CD4-positive, alpha-beta T cell (primary cell): ENCODE results near the gene NRXN3. TPM values are rescaled to one million over a fixed set of nuclear protein-coding genes. Genes with fewer than 3 reads are reported as not detected.

Experiments
- ATAC-seq: fragments of 200-7000 bp; cut with Tn5 transposase; one replicate; pipeline ENCODE4 v1.10.0; 2022; ENCODE audit warnings: mild to moderate bottlenecking; ENCODE audit not compliant: poor library complexity
- CTCF ChIA-PET: fragments of 350-600 bp; sonication (Branson Sonifier 250); formaldehyde crosslinking; loops from one replicate; lab custom pipeline; 2021; ENCODE audit warnings: antibody characterized with exemption, inconsistent platforms; lab: Charles Lee
- POLR2A ChIA-PET: fragments of 350-600 bp; sonication (Branson Sonifier 250); formaldehyde crosslinking; loops from one replicate; lab custom pipeline; 2021; ENCODE audit warnings: antibody characterized with exemption, inconsistent platforms; lab: Charles Lee
- DNase-seq, 14 experiments: peaks; one replicate each; pipeline ENCODE4 v3.0.0-alpha.2; 2013 to 2020; ENCODE audit warnings: mixed read lengths in 2 of 14
- H3K27ac ChIP-seq, 2 donors: one replicate each; pipeline versions ENCODE4 v1.5.1 to v1.7.0; 2013; ENCODE audit warnings: low read length in 2 of 2, low read depth in 1 of 2, mild to moderate bottlenecking in 1 of 2
- H3K27me3 ChIP-seq, 2 experiments: 1 replicate in 1 of 2; 2 replicates in 1 of 2; pipeline versions ENCODE4 v1.6.1 to v1.7.0; 2013; ENCODE audit warnings: low read length in 2 of 2, control low read depth in 1 of 2, mild to moderate bottlenecking in 1 of 2, moderate library complexity in 1 of 2; ENCODE audit not compliant: insufficient read depth in 2 of 2, control insufficient read depth in 1 of 2
- H3K36me3 ChIP-seq: one replicate; pipeline ENCODE4 v1.6.1; 2013; ENCODE audit warnings: low read length, control low read depth; ENCODE audit not compliant: insufficient read depth
- H3K4me1 ChIP-seq: one replicate; pipeline ENCODE4 v1.6.1; 2013; ENCODE audit warnings: low read length, control low read depth; ENCODE audit not compliant: insufficient read depth
- H3K4me3 ChIP-seq: one replicate; pipeline ENCODE4 v1.5.1; 2013; ENCODE audit warnings: mild to moderate bottlenecking, low read length, moderate library complexity
- H3K9me3 ChIP-seq, 2 experiments: 1 replicate in 1 of 2; 2 replicates in 1 of 2; pipeline versions ENCODE4 v1.6.1 to v1.7.0; 2013; ENCODE audit warnings: low read length in 2 of 2, mild to moderate bottlenecking in 2 of 2, control low read depth in 1 of 2, moderate library complexity in 1 of 2; ENCODE audit not compliant: control insufficient read depth in 1 of 2, insufficient read depth in 1 of 2
- H3K27ac Mint-ChIP-seq: one replicate; pipeline ENCODE4 v1.8.0; 2020; ENCODE audit warnings: mixed read lengths
- H3K27me3 Mint-ChIP-seq: one replicate; pipeline ENCODE4 v1.8.0; 2021; ENCODE audit warnings: mixed read lengths
- H3K36me3 Mint-ChIP-seq: one replicate; pipeline ENCODE4 v1.8.0; 2021; ENCODE audit warnings: low read depth, mixed read lengths
- H3K4me1 Mint-ChIP-seq: one replicate; pipeline ENCODE4 v1.8.0; 2021; ENCODE audit warnings: low read depth, mixed read lengths
- H3K4me3 Mint-ChIP-seq: one replicate; pipeline ENCODE4 v1.8.0; 2020; ENCODE audit warnings: mild to moderate bottlenecking, mixed read lengths
- H3K9me3 Mint-ChIP-seq: one replicate; pipeline ENCODE4 v1.8.0; 2020; ENCODE audit warnings: mixed read lengths
- CTCF ChIP-seq: fragments of 200-600 bp; IDR thresholded peaks from one replicate; pipeline ENCODE4 v1.8.0; 2022; ENCODE audit warnings: antibody characterized with exemption, mild to moderate bottlenecking
- intact Hi-C, 2 experiments: fragments of 100-400 bp; cut with DNase I in 1 of 2; cut with micrococcal nuclease in 1 of 2; formaldehyde crosslinking; loops; one replicate each; pipeline versions ENCODE4 v1.15.1 to v1.9.0; 2023 to 2025; cut with DNase I, micrococcal nuclease
- total RNA-seq, 174 experiments: library from RNA in 2 of 174; stranded (reverse) in 2 of 174; gene quantifications; one replicate each; pipeline ENCODE4 v1.2.3 and lab custom pipeline; 2021 to 2026

NRXN3 gene
- total RNA-seq, 2 experiments from 2014 or later = not detected

- CTCF ChIA-PET = no interaction called here
- Histone ChIP-seq H3K4me1 (no peaks in the 10 kb centered on the region), H3K27me3 (no peaks in the 10 kb centered on the region), H3K4me3 (no peak overlapping the region), H3K9me3 (no peaks in the 10 kb centered on the region), H3K36me3 (no peaks in the 10 kb centered on the region), H3K27ac (no peak overlapping the region)
- DNase-seq = no peak
- peaks cover 22% of the 10 kb centered on the region for H3K27me3 Mint-ChIP-seq
- intact Hi-C loops = no loop called here
- ATAC-seq = no peak
- H3K36me3 Mint-ChIP-seq = no peaks in the 10 kb centered on the region
- H3K4me1 Mint-ChIP-seq = no peaks in the 10 kb centered on the region
- no peaks in the 10 kb centered on the region for H3K9me3 Mint-ChIP-seq
- POLR2A ChIA-PET = no interaction called here
- no peak for TF ChIP-seq CTCF
- H3K4me3 Mint-ChIP-seq = no peak overlapping the region
- H3K27ac Mint-ChIP-seq = no peak overlapping the region
These were observed 39.0 kb upstream of the NRXN3 start for GRCh38 chr14:78131201-78131600.

GRCh38 chr14:78131616-78132015 lies 38.6 kb upstream of the NRXN3 start:
- no peak for TF ChIP-seq CTCF
- H3K9me3 Mint-ChIP-seq = no peaks in the 10 kb centered on the region
- intact Hi-C loops = no loop called here
- CTCF ChIA-PET = no interaction called here
- DNase-seq (no peak), ATAC-seq (no peak)
- no peak overlapping the region for H3K27ac Mint-ChIP-seq
- no peaks in the 10 kb centered on the region for H3K27me3 ChIP-seq
- no peak overlapping the region for H3K4me3 Mint-ChIP-seq
- peaks cover 23% of the 10 kb centered on the region for H3K27me3 Mint-ChIP-seq
- H3K36me3 Mint-ChIP-seq = no peaks in the 10 kb centered on the region
- no peak overlapping the region for H3K4me3 ChIP-seq
- H3K9me3 ChIP-seq = no peaks in the 10 kb centered on the region
- no peaks in the 10 kb centered on the region for H3K4me1 Mint-ChIP-seq
- POLR2A ChIA-PET = no interaction called here
- H3K4me1 ChIP-seq = no peaks in the 10 kb centered on the region
- H3K36me3 ChIP-seq = no peaks in the 10 kb centered on the region
- H3K27ac ChIP-seq = no peak overlapping the region

- no peak for TF ChIP-seq CTCF
- no peaks in the 10 kb centered on the region for H3K9me3 ChIP-seq
- Mint-ChIP-seq H3K36me3 (no peaks in the 10 kb centered on the region), H3K27ac (no peak overlapping the region), H3K4me1 (no peaks in the 10 kb centered on the region), H3K4me3 (no peak overlapping the region), H3K9me3 (no peaks in the 10 kb centered on the region), H3K27me3 (peaks cover 29% of the 10 kb centered on the region)
- no peak overlapping the region for H3K27ac ChIP-seq
- no peak for DNase-seq
- no peaks in the 10 kb centered on the region for H3K4me1 ChIP-seq
- ATAC-seq = no peak
- no peaks in the 10 kb centered on the region for H3K36me3 ChIP-seq
- CTCF ChIA-PET = no interaction called here
- H3K27me3 ChIP-seq = no peaks in the 10 kb centered on the region
- intact Hi-C loops = no loop called here
- POLR2A ChIA-PET = no interaction called here
- no peak overlapping the region for H3K4me3 ChIP-seq
These were observed 34.7 kb upstream of the NRXN3 start for GRCh38 chr14:78135450-78135891.
